ENCODE measurements around the gene MYL2.

GRCh38 chr12:110965574-110965973 lies 45.2 kb upstream of the MYL2 start:
- TF ChIP-seq CTCF (IDR thresholded peaks at IDR 0.05) (no peak), POLR2A (IDR thresholded peaks at IDR 0.05) (no peak)
